ENCODE measurements around the gene AKAP8. TPM values are rescaled to one million over a fixed set of nuclear protein-coding genes. Genes with fewer than 3 reads are reported as not detected.
"Not testable (repeated sequence)": the region's sequence is repeated elsewhere in the genome, so short reads cannot be mapped to it uniquely, and the experiment has no call there.

Gene AKAP8
- total and polyA plus RNA-seq, 4 donors = 15.0 to 43.4 (median 19.7) TPM

- no peak overlapping the region for H3K9ac ChIP-seq (ENCODE audit: insufficient read depth in 1 of 2, low read length in 2 of 2)
- ATAC-seq (ENCODE audit: insufficient read depth, low FRiP score) (no peak), DNase-seq (peak in 1 of 3 donors; percentile 8)
- H3K4me1 ChIP-seq (ENCODE audit: control insufficient read depth in 5 of 5, insufficient read depth in 5 of 5, low read length in 5 of 5) = peaks cover 12 to 36% (median 15%) of the 10 kb centered on the region in 5 donors
- peaks cover 2 to 25% (median 11%) of the 10 kb centered on the region in 4 donors for H3K36me3 ChIP-seq (ENCODE audit: control insufficient read depth in 4 of 4, insufficient read depth in 4 of 4, low read length in 4 of 4)
- TF ChIP-seq CTCF (IDR thresholded peaks at IDR 0.05; ENCODE audit: control extremely low read depth, extremely low read depth) = no peak
- WGBS, 2 donors = 69% methylated on average over 4 of the region's 4 CpGs
- no peak overlapping the region for H3K4me3 ChIP-seq
- H3K9me3 ChIP-seq (ENCODE audit: control insufficient read depth in 4 of 4, insufficient read depth in 3 of 4, low read length in 3 of 4) = no peaks in the 10 kb centered on the region
- H3K27ac ChIP-seq (ENCODE audit: low read depth in 1 of 2, low read length in 1 of 2) = no peak overlapping the region
- no peaks in the 10 kb centered on the region for H3K27me3 ChIP-seq (ENCODE audit: control insufficient read depth in 3 of 3, insufficient read depth in 3 of 3, low read length in 2 of 3)
These were observed 33.2 kb upstream of the AKAP8 start for GRCh38 chr19:15412832-15413231.

GRCh38 chr19:15411351-15411750, 31.8 kb upstream of the AKAP8 start:
- H3K4me1 ChIP-seq (ENCODE audit: control insufficient read depth in 5 of 5, insufficient read depth in 5 of 5, low read length in 5 of 5) = peaks cover 6 to 32% (median 9%) of the 10 kb centered on the region in 5 donors
- H3K27ac ChIP-seq (ENCODE audit: low read depth in 1 of 2, low read length in 1 of 2); ATAC-seq (ENCODE audit: insufficient read depth, low FRiP score); H3K4me3 ChIP-seq; DNase-seq; H3K9me3 ChIP-seq (ENCODE audit: control insufficient read depth in 4 of 4, insufficient read depth in 3 of 4, low read length in 3 of 4); H3K9ac ChIP-seq (ENCODE audit: insufficient read depth in 1 of 2, low read length in 2 of 2); H3K27me3 ChIP-seq (ENCODE audit: control insufficient read depth in 3 of 3, insufficient read depth in 3 of 3, low read length in 2 of 3): not testable (repeated sequence)
- H3K36me3 ChIP-seq (ENCODE audit: control insufficient read depth in 4 of 4, insufficient read depth in 4 of 4, low read length in 4 of 4) = peaks cover 2 to 25% (median 11%) of the 10 kb centered on the region in 4 donors
- WGBS, 2 donors = 74 to 76% methylated on average over 2 of the region's 2 CpGs

GRCh38 chr19:15404780-15405211, 25.2 kb upstream of the AKAP8 start:
- Histone ChIP-seq H3K4me3 (no peak overlapping the region), H3K4me1 (ENCODE audit: control insufficient read depth in 5 of 5, insufficient read depth in 5 of 5, low read length in 5 of 5) (peaks cover 0 to 15% (median 0%) of the 10 kb centered on the region in 5 donors), H3K27me3 (ENCODE audit: control insufficient read depth in 3 of 3, insufficient read depth in 3 of 3, low read length in 2 of 3) (no peaks in the 10 kb centered on the region), H3K9ac (ENCODE audit: insufficient read depth in 1 of 2, low read length in 2 of 2) (no peak overlapping the region), H3K9me3 (ENCODE audit: control insufficient read depth in 4 of 4, insufficient read depth in 3 of 4, low read length in 3 of 4) (no peaks in the 10 kb centered on the region), H3K36me3 (ENCODE audit: control insufficient read depth in 4 of 4, insufficient read depth in 4 of 4, low read length in 4 of 4) (peaks cover 0 to 43% (median 22%) of the 10 kb centered on the region in 4 donors), H3K27ac (ENCODE audit: low read depth in 1 of 2, low read length in 1 of 2) (peak overlapping the region in 1 of 2 donors; percentile 47)
- DNase-seq (no peak), ATAC-seq (ENCODE audit: insufficient read depth, low FRiP score) (no peak)
- WGBS, 2 donors = 51 to 59% methylated on average over 3 of the region's 3 CpGs
- TF ChIP-seq CTCF (IDR thresholded peaks at IDR 0.05; ENCODE audit: control extremely low read depth, extremely low read depth) = no peak

- peaks cover 0 to 43% (median 22%) of the 10 kb centered on the region in 4 donors for H3K36me3 ChIP-seq (ENCODE audit: control insufficient read depth in 4 of 4, insufficient read depth in 4 of 4, low read length in 4 of 4)
- no peak for ATAC-seq (ENCODE audit: insufficient read depth, low FRiP score)
These were observed 24.7 kb upstream of the AKAP8 start for GRCh38 chr19:15404097-15404779.

More at GRCh38 chr19:15404097-15404779, 24.7 kb upstream of the AKAP8 start:
- 76 to 94% methylated on average over 7 of the region's 7 CpGs for WGBS, 2 donors
- Histone ChIP-seq H3K4me1 (ENCODE audit: control insufficient read depth in 5 of 5, insufficient read depth in 5 of 5, low read length in 5 of 5) (peaks cover 0 to 15% (median 0%) of the 10 kb centered on the region in 5 donors), H3K9ac (ENCODE audit: insufficient read depth in 1 of 2, low read length in 2 of 2) (no peak overlapping the region), H3K9me3 (ENCODE audit: control insufficient read depth in 4 of 4, insufficient read depth in 3 of 4, low read length in 3 of 4) (no peaks in the 10 kb centered on the region), H3K27me3 (ENCODE audit: control insufficient read depth in 3 of 3, insufficient read depth in 3 of 3, low read length in 2 of 3) (no peaks in the 10 kb centered on the region), H3K27ac (ENCODE audit: low read depth in 1 of 2, low read length in 1 of 2) (peak overlapping the region in 1 of 2 donors; percentile 50), H3K4me3 (no peak overlapping the region)
- TF ChIP-seq CTCF (IDR thresholded peaks at IDR 0.05; ENCODE audit: control extremely low read depth, extremely low read depth) = no peak
- no peak for DNase-seq

Data from lung (tissue), 12 donors.